Lung (tissue), 12 donors: ENCODE data around the gene GAS5. TPM values are rescaled to one million over a fixed set of nuclear protein-coding genes. Genes with fewer than 3 reads are reported as not detected.
"Not testable (repeated sequence)": the region's sequence is repeated elsewhere in the genome, so short reads cannot be mapped to it uniquely, and the experiment has no call there.

ENCODE experiments used
- ATAC-seq: fragments of 200-7000 bp; cut with Tn5 transposase; one replicate; pipeline ENCODE4 v1.9.1; 2020; ENCODE audit warnings: moderate number of reproducible peaks; ENCODE audit not compliant: insufficient read depth, low FRiP score
- DNase-seq, 3 donors: peaks; one replicate each; pipeline ENCODE4 v3.0.0-alpha.2; 2013 to 2017
- H3K27ac ChIP-seq, 2 donors: one replicate each; pipeline ENCODE4 v1.5.1; 2013; ENCODE audit warnings: mild to moderate bottlenecking in 2 of 2, moderate library complexity in 2 of 2, control low read depth in 1 of 2, inconsistent platforms in 1 of 2, low read depth in 1 of 2, low read length in 1 of 2
- H3K27me3 ChIP-seq, 3 donors: one replicate each; pipeline ENCODE4 v1.5.1; 2013; ENCODE audit warnings: low read length in 2 of 3; ENCODE audit not compliant: control insufficient read depth in 3 of 3, insufficient read depth in 3 of 3
- H3K36me3 ChIP-seq, 4 donors: one replicate each; pipeline ENCODE4 v1.5.1; 2013; ENCODE audit warnings: low read length in 4 of 4, mild to moderate bottlenecking in 1 of 4, moderate library complexity in 1 of 4; ENCODE audit not compliant: control insufficient read depth in 4 of 4, insufficient read depth in 4 of 4
- H3K4me1 ChIP-seq, 5 donors: one replicate each; pipeline ENCODE4 v1.5.1; 2013; ENCODE audit warnings: low read length in 5 of 5, mild to moderate bottlenecking in 2 of 5, moderate library complexity in 1 of 5; ENCODE audit not compliant: control insufficient read depth in 5 of 5, insufficient read depth in 5 of 5
- H3K4me3 ChIP-seq: one replicate; pipeline ENCODE4 v1.5.1; 2013; ENCODE audit warnings: mild to moderate bottlenecking, control low read depth, moderate library complexity
- H3K9ac ChIP-seq, 2 donors: one replicate each; pipeline ENCODE4 v1.5.1; 2013; ENCODE audit warnings: low read length in 2 of 2, control low read depth in 1 of 2; ENCODE audit not compliant: insufficient read depth in 1 of 2
- H3K9me3 ChIP-seq, 4 donors: one replicate each; pipeline ENCODE4 v1.5.1; 2013; ENCODE audit warnings: low read length in 3 of 4, mild to moderate bottlenecking in 1 of 4, moderate library complexity in 1 of 4; ENCODE audit not compliant: control insufficient read depth in 4 of 4, insufficient read depth in 3 of 4
- WGBS, 2 donors: extraction: QIAGEN DNeasy Blood & Tissue Kit; methylation state at CpG; one replicate each; pipeline ENCODE4 v1.1.7; 2013; 5-methylcytosine and 5-hydroxymethylcytosine counted together
- polyA plus RNA-seq, 2 donors: library from polyadenylated mRNA; stranded (reverse); fragments of 200-250 nt; gene quantifications; one replicate each; pipeline ENCODE4 v1.2.1, GENCODE V29; 2013
- total RNA-seq, 2 donors: library from RNA; depleted of rRNA in 1 of 2; stranded (reverse); fragments of >200 nt in 1 of 2; gene quantifications; one replicate each; pipeline ENCODE4 v1.2.1, GENCODE V29; 2014 to 2021
- TF ChIP-seq, protein P1 (sequence below): IDR thresholded peaks from 2 replicates; pipeline ENCODE4 v1.5.1; 2012; ENCODE audit warnings: mild to moderate bottlenecking; ENCODE audit errors: control extremely low read depth, extremely low read depth
- donor health status: control.
- donor health status: control.
- donor health status: Bipolar disorder and iron deficiency.
- donor health status: healthy.
- donor health status: DM: yes; HTN: yes; CAD: no.

Gene GAS5
- total and polyA plus RNA-seq, 4 donors = 231 to 1,168 (median 320) TPM

DNA sequence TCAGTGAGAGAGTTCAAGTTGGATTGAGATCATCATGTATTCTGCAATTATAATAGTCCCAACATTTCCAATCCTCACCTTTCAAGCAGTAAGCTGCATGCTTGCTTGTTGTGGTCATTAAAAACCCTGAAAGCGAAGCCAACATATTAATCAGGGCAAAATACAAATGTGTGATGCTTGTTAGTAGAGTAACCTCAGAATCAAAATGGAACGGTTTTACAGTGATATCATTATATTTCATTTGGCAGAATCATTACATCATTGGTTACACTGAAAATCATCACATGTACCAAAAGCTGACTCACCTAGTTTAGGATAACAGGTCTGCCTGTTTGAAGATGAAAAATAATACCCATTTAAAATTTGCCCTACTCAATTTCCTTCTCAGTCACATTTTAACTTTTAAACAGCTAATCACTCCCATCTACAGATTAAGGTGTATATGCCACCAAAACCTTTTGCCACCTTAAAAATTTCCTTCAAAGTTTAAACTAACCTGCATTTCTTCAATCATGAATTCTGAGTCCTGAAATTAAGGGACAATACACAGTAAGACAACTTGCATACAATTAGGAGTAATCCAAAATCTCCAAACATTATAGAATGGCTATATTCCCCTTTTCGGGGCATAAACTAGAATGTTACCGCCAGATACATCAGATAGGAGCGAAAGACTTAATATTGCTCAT is 3.5 kb downstream of the GAS5 start:
- WGBS, 2 donors = 87 to 91% methylated on average over 5 of the region's 5 CpGs
- H3K9ac ChIP-seq = peak overlapping the region in 1 of 2 donors; percentile 8
- peaks cover 11 to 39% (median 23%) of the 10 kb centered on the region in 4 donors for H3K36me3 ChIP-seq
- DNase-seq (no peak), ATAC-seq (no peak)
- H3K9me3 ChIP-seq = no peaks in the 10 kb centered on the region
- H3K4me1 ChIP-seq = peaks cover 0 to 32% (median 14%) of the 10 kb centered on the region in 5 donors
- H3K27me3 ChIP-seq = no peaks in the 10 kb centered on the region
- H3K27ac ChIP-seq = no peak overlapping the region
- TF ChIP-seq, protein P1, sequence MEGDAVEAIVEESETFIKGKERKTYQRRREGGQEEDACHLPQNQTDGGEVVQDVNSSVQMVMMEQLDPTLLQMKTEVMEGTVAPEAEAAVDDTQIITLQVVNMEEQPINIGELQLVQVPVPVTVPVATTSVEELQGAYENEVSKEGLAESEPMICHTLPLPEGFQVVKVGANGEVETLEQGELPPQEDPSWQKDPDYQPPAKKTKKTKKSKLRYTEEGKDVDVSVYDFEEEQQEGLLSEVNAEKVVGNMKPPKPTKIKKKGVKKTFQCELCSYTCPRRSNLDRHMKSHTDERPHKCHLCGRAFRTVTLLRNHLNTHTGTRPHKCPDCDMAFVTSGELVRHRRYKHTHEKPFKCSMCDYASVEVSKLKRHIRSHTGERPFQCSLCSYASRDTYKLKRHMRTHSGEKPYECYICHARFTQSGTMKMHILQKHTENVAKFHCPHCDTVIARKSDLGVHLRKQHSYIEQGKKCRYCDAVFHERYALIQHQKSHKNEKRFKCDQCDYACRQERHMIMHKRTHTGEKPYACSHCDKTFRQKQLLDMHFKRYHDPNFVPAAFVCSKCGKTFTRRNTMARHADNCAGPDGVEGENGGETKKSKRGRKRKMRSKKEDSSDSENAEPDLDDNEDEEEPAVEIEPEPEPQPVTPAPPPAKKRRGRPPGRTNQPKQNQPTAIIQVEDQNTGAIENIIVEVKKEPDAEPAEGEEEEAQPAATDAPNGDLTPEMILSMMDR = no peak
- H3K4me3 ChIP-seq = no peak overlapping the region

DNA sequence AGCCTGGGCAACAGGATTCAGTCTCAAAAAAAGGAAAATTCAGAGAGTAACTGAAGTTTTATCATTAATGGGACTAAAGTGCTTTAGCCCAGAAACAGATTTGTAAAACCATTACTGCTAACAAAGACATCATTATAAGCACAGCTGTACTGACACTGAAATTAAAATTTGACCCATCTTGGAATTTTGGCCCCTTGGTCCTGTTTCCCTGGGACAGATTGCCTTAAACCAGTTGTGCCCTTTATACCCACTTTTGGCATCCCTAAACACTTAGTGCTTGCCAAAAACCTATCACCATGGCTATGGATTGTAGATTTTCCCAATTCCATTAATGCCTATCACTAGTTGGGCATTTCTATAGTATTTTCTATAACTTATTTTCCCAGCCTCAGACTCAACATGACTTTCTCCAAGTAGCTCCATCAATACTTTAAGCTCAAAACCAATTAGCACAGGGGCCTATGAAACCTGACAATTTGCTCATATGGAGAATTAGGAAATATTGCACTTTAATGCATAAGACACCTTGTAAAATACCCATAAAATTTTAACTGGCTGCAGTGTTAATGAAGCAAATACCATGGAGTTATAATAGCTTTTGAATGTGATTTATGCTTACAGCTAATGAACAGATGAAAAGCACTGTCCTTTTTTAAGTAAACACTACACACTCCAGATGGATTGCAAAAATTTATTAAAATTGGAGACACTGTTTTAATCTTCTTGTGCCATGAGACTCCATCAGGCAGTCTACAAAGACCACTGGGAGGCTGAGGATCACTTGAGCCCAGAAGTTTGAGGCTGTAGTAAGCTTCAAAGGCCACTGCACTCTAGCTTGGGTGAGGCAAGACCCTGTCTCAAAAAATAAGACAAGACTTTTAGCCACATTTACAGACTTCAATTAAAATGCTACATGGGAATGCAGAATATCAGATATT is 4.3 kb downstream of the GAS5 start:
- peaks cover 0 to 26% (median 14%) of the 10 kb centered on the region in 5 donors for H3K4me1 ChIP-seq
- H3K4me3 ChIP-seq = no peak overlapping the region
- H3K36me3 ChIP-seq = peaks cover 11 to 43% (median 24%) of the 10 kb centered on the region in 4 donors
- ATAC-seq = no peak
- DNase-seq = no peak
- H3K9ac ChIP-seq = no peak overlapping the region
- no peaks in the 10 kb centered on the region for H3K9me3 ChIP-seq
- TF ChIP-seq, protein P1 = no peak
- H3K27ac ChIP-seq = no peak overlapping the region
- no peaks in the 10 kb centered on the region for H3K27me3 ChIP-seq

DNA sequence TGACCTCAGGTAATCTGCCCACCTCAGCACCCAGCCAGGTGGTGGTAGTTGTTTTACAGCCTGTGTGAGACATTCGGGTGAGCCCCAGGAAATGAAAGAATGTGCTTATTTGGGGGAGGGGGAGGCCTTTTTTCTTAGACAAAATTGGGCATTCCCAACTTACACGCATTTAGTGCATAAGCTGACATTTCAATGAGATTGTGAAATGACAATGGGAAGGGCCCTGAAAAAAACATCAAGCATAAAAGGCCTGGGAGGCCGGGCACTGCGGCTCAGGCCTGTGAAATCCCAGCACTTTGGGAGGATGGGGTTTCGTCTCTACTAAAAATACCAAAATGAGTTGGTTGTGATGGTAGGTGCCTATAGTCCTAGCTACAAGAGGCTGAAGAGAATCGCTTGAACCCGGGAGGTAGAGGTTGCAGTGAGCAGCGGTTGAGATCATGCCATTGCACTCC is 5.0 kb downstream of the GAS5 start:
- WGBS, 2 donors = 75% methylated on average over 8 of the region's 8 CpGs
- no peak for ATAC-seq

DNA sequence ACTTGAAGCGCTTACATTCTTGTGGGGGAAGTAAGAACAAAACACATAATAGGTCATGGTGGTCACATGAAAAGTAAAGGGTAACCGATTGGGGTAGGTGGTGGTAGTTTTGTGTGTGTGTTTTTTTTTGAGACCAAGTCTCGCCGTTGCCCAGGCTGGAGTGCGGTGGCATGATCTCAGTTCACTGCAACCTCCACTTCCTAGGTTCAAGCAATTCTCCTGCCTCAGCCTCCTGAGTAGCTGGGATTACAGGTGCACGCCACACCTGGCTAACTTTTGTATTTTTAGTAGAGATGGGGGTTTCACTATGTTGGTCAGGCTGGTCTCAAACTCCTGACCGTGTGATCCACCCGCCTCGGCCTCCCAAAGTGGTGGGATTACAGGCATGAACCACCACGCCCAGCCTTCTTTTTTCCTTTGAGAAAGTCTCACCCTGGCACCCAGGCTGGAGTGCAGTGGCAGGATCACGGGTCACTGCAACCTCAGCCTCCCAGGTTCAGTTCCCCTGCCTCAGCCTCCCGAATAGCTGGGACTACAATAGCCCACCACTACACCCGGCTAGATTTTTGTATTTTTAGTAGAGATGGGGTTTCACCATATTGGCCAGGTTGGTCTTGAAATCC is 5.5 kb downstream of the GAS5 start:
- not testable (repeated sequence) for H3K9me3 ChIP-seq, H3K9ac ChIP-seq, DNase-seq, H3K27me3 ChIP-seq, H3K4me3 ChIP-seq, H3K27ac ChIP-seq, ATAC-seq
- Histone ChIP-seq H3K36me3 (peaks cover 15 to 49% (median 24%) of the 10 kb centered on the region in 4 donors), H3K4me1 (peaks cover 0 to 26% (median 14%) of the 10 kb centered on the region in 5 donors)
- 88 to 89% methylated on average over 13 of the region's 13 CpGs for WGBS, 2 donors

More for the DNA sequence above, 5.0 kb downstream of the GAS5 start:
- no peak overlapping the region for H3K27ac ChIP-seq
- H3K27me3 ChIP-seq = no peaks in the 10 kb centered on the region
- no peak overlapping the region for H3K9ac ChIP-seq
- H3K9me3 ChIP-seq = no peaks in the 10 kb centered on the region
- DNase-seq = no peak
- TF ChIP-seq, protein P1 = no peak
- peaks cover 11 to 46% (median 24%) of the 10 kb centered on the region in 4 donors for H3K36me3 ChIP-seq
- H3K4me1 ChIP-seq = peaks cover 0 to 26% (median 14%) of the 10 kb centered on the region in 5 donors
- H3K4me3 ChIP-seq = no peak overlapping the region
